Epithelial cell of proximal tubule (primary cell): ENCODE data around the gene TMIE. TPM values are rescaled to one million over a fixed set of nuclear protein-coding genes. Genes with fewer than 3 reads are reported as not detected.

Experiments
- DNase-seq: peaks from one replicate; pipeline ENCODE4 v3.0.0-alpha.2; 2011; ENCODE audit warnings: low read depth
- H3K4me3 ChIP-seq: 2 replicates; pipeline ENCODE4 v1.5.1; 2011; ENCODE audit warnings: low read depth, mild to moderate bottlenecking, low read length
- CTCF ChIP-seq: conservative IDR thresholded peaks from 2 replicates; pipeline ENCODE4 v1.5.1; 2012; ENCODE audit warnings: low read depth, mild to moderate bottlenecking, low read length
- total RNA-seq: library from RNA; depleted of rRNA; stranded (reverse); fragments of >200 nt; gene quantifications from 2 replicates; pipeline ENCODE4 v1.2.3, GENCODE V29; 2015

Gene TMIE
- total RNA-seq, result not detected in 2 replicates

- TF ChIP-seq CTCF, result no peak
- DNase-seq, result no peak
- no peak within 1 kb of the TSS for H3K4me3 ChIP-seq
These were observed at the start of gene TMIE for GRCh38 chr3:46701181-46701939. Gene TMIE, plus strand, starts transcription at chr3:46701392. Its CDS starts 96 bp downstream, at chr3:46701488.

- no peak for TF ChIP-seq CTCF
- no peak for DNase-seq
- no peak overlapping the region for H3K4me3 ChIP-seq
These were observed 45.9 kb upstream of the TMIE start for GRCh38 chr3:46655271-46655670.

- no peak for TF ChIP-seq CTCF
- H3K4me3 ChIP-seq, result no peak overlapping the region
- DNase-seq, result no peak
These were observed 44.2 kb upstream of the TMIE start for GRCh38 chr3:46656778-46657556.

GRCh38 chr3:46659285-46659684 lies 41.9 kb upstream of the TMIE start:
- no peak overlapping the region for H3K4me3 ChIP-seq
- no peak for DNase-seq
- no peak for TF ChIP-seq CTCF

- DNase-seq, result no peak
- TF ChIP-seq CTCF, result no peak
- H3K4me3 ChIP-seq, result no peak overlapping the region
These were observed 41.2 kb upstream of the TMIE start for GRCh38 chr3:46660003-46660402.

- DNase-seq, result no peak
- peak; percentile 21 for TF ChIP-seq CTCF
- no peak overlapping the region for H3K4me3 ChIP-seq
These were observed 40.4 kb upstream of the TMIE start for GRCh38 chr3:46660543-46661523.
